GM11168 (cell line): ENCODE results near the gene NAB2.

Experiments used
- in situ Hi-C: fragments of 300-500 bp; cut with MboI; formaldehyde crosslinking; loops from one replicate; pipeline ENCODE4 v1.12.0; 2022; ENCODE audit warnings: low sequenced_read_pairs; ENCODE audit not compliant: unreplicated experiment

NAB2 gene

GRCh38 chr12:57092876-57093414 lies 4.0 kb downstream of the NAB2 start:
- in situ Hi-C loops, result no loop called here

GRCh38 chr12:57093415-57094207 lies 4.7 kb downstream of the NAB2 start:
- in situ Hi-C loops, result no loop called here

GRCh38 chr12:57094208-57095160 lies 5.6 kb downstream of the NAB2 start:
- in situ Hi-C loops, result no loop called here

GRCh38 chr12:57095440-57095839 lies 6.5 kb downstream of the NAB2 start:
- in situ Hi-C loops, result no loop called here

GRCh38 chr12:57096099-57096572 lies 7.2 kb downstream of the NAB2 start:
- in situ Hi-C loops, result no loop called here

GRCh38 chr12:57096748-57097553 lies 8.0 kb downstream of the NAB2 start:
- in situ Hi-C loops, result no loop called here

GRCh38 chr12:57097554-57097835 lies 8.6 kb downstream of the NAB2 start:
- in situ Hi-C loops, result no loop called here

- in situ Hi-C loops, result no loop called here
These were observed 9.6 kb downstream of the NAB2 start for GRCh38 chr12:57098546-57098945.

GRCh38 chr12:57099047-57099714 lies 10.3 kb downstream of the NAB2 start:
- in situ Hi-C loops, result no loop called here

- in situ Hi-C loops, result no loop called here
These were observed 10.9 kb downstream of the NAB2 start for GRCh38 chr12:57099766-57100165.

- in situ Hi-C loops, result no loop called here
These were observed 13.2 kb downstream of the NAB2 start for GRCh38 chr12:57101892-57102695.

- in situ Hi-C loops, result no loop called here
These were observed 14.9 kb downstream of the NAB2 start for GRCh38 chr12:57103856-57104255.

- in situ Hi-C loops, result no loop called here
These were observed 15.5 kb downstream of the NAB2 start for GRCh38 chr12:57104292-57104910.

GRCh38 chr12:57105011-57105753 lies 16.3 kb downstream of the NAB2 start:
- in situ Hi-C loops, result no loop called here

GRCh38 chr12:57106021-57106708 lies 17.3 kb downstream of the NAB2 start:
- in situ Hi-C loops, result no loop called here

- in situ Hi-C loops, result no loop called here
These were observed 18.7 kb downstream of the NAB2 start for GRCh38 chr12:57107456-57108155.
